ENCODE results near the gene RABGAP1L. TPM values are rescaled to one million over a fixed set of nuclear protein-coding genes. Genes with fewer than 3 reads are reported as not detected.
"Not testable (repeated sequence)": the region's sequence is repeated elsewhere in the genome, so short reads cannot be mapped to it uniquely, and the experiment has no call there.

The RABGAP1L gene
- total and polyA plus RNA-seq, 4 donors = 4.8 to 53.5 (median 18.8) TPM

GRCh38 chr1:174232761-174233160 is 73.4 kb downstream of the RABGAP1L start:
- H3K27me3 ChIP-seq (ENCODE audit: control insufficient read depth in 4 of 4, insufficient read depth in 4 of 4, low read length in 3 of 4) = no peaks in the 10 kb centered on the region
- H3K4me1 ChIP-seq (ENCODE audit: control insufficient read depth in 4 of 4, insufficient read depth in 4 of 4, low read length in 3 of 4) = no peaks in the 10 kb centered on the region
- H3K36me3 ChIP-seq (ENCODE audit: control insufficient read depth in 4 of 4, insufficient read depth in 3 of 4, low read depth in 1 of 4, low read length in 3 of 4) = peaks cover 0 to 6% (median 2%) of the 10 kb centered on the region in 4 donors
- no peaks in the 10 kb centered on the region for H3K9me3 ChIP-seq (ENCODE audit: control insufficient read depth in 4 of 4, low read length in 3 of 4)
- no peak overlapping the region for H3K4me3 ChIP-seq (ENCODE audit: low read depth in 1 of 3, low read length in 3 of 3)
- DNase-seq (ENCODE audit: low spot score) = no peak
- TF ChIP-seq EGR1 (IDR thresholded peaks at IDR 0.05; ENCODE audit: low read depth in 2 of 2) (no peak), FOXA1 (IDR thresholded peaks at IDR 0.05) (no peak), FOXA2 (IDR thresholded peaks at IDR 0.05) (no peak), REST (IDR thresholded peaks at IDR 0.05) (no peak), NR2F2 (IDR thresholded peaks at IDR 0.05) (no peak), YY1 (IDR thresholded peaks at IDR 0.05) (no peak), CTCF (IDR thresholded peaks at IDR 0.05; ENCODE audit: low read depth, low read length, missing input control) (no peak), RAD21 (IDR thresholded peaks at IDR 0.05) (no peak), HNF4A (conservative IDR thresholded peaks at IDR 0.05) (no peak)
- TF ChIP-seq, protein P1, sequence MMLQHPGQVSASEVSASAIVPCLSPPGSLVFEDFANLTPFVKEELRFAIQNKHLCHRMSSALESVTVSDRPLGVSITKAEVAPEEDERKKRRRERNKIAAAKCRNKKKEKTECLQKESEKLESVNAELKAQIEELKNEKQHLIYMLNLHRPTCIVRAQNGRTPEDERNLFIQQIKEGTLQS (IDR thresholded peaks at IDR 0.05) = no peak
- TF ChIP-seq, protein P2, sequence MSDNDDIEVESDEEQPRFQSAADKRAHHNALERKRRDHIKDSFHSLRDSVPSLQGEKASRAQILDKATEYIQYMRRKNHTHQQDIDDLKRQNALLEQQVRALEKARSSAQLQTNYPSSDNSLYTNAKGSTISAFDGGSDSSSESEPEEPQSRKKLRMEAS (IDR thresholded peaks at IDR 0.05) = no peak
- no peak overlapping the region for H3K9ac ChIP-seq (ENCODE audit: low read depth in 1 of 2, low read length in 2 of 2)
- H3K27ac ChIP-seq (ENCODE audit: low read depth in 1 of 2, low read length in 2 of 2) = no peak overlapping the region
- WGBS = 87% methylated on average over 3 of the region's 3 CpGs

GRCh38 chr1:174238845-174239501 is 79.7 kb downstream of the RABGAP1L start:
- H3K27ac ChIP-seq (ENCODE audit: low read depth in 1 of 2, low read length in 2 of 2); DNase-seq (ENCODE audit: low spot score); H3K9ac ChIP-seq (ENCODE audit: low read depth in 1 of 2, low read length in 2 of 2); H3K4me1 ChIP-seq (ENCODE audit: control insufficient read depth in 4 of 4, insufficient read depth in 4 of 4, low read length in 3 of 4); H3K4me3 ChIP-seq (ENCODE audit: low read depth in 1 of 3, low read length in 3 of 3); H3K27me3 ChIP-seq (ENCODE audit: control insufficient read depth in 4 of 4, insufficient read depth in 4 of 4, low read length in 3 of 4); H3K36me3 ChIP-seq (ENCODE audit: control insufficient read depth in 4 of 4, insufficient read depth in 3 of 4, low read depth in 1 of 4, low read length in 3 of 4); H3K9me3 ChIP-seq (ENCODE audit: control insufficient read depth in 4 of 4, low read length in 3 of 4): not testable (repeated sequence)
- WGBS = 86% methylated on average over 28 of the region's 31 CpGs

GRCh38 chr1:174239541-174239940 is 80.2 kb downstream of the RABGAP1L start:
- Histone ChIP-seq H3K9ac (ENCODE audit: low read depth in 1 of 2, low read length in 2 of 2) (no peak overlapping the region), H3K36me3 (ENCODE audit: control insufficient read depth in 4 of 4, insufficient read depth in 3 of 4, low read depth in 1 of 4, low read length in 3 of 4) (peaks cover 0 to 12% (median 3%) of the 10 kb centered on the region in 4 donors), H3K27me3 (ENCODE audit: control insufficient read depth in 4 of 4, insufficient read depth in 4 of 4, low read length in 3 of 4) (no peaks in the 10 kb centered on the region), H3K4me1 (ENCODE audit: control insufficient read depth in 4 of 4, insufficient read depth in 4 of 4, low read length in 3 of 4) (peaks cover 0 to 4% (median 0%) of the 10 kb centered on the region in 4 donors), H3K9me3 (ENCODE audit: control insufficient read depth in 4 of 4, low read length in 3 of 4) (no peaks in the 10 kb centered on the region), H3K27ac (ENCODE audit: low read depth in 1 of 2, low read length in 2 of 2) (no peak overlapping the region), H3K4me3 (ENCODE audit: low read depth in 1 of 3, low read length in 3 of 3) (no peak overlapping the region)
- DNase-seq (ENCODE audit: low spot score) = no peak
- 83% methylated on average over 1 of the region's 1 CpG for WGBS
- TF ChIP-seq GABPA (IDR thresholded peaks at IDR 0.05 in 1 of 2, conservative IDR thresholded peaks at IDR 0.05 in 1 of 2) (no peak), CTCF (IDR thresholded peaks at IDR 0.05; ENCODE audit: low read depth, low read length, missing input control) (no peak), YY1 (IDR thresholded peaks at IDR 0.05) (no peak), NR2F2 (IDR thresholded peaks at IDR 0.05) (no peak), JUND (IDR thresholded peaks at IDR 0.05) (no peak), SP1 (IDR thresholded peaks at IDR 0.05) (no peak), RAD21 (IDR thresholded peaks at IDR 0.05) (no peak), ZBTB33 (IDR thresholded peaks at IDR 0.05) (no peak), FOXA2 (IDR thresholded peaks at IDR 0.05) (no peak), FOXA1 (IDR thresholded peaks at IDR 0.05) (no peak)

Measured in liver (tissue), 9 donors.